Body of pancreas (tissue), 4 donors: ENCODE results near the gene NEU4.

ENCODE experiments used
- CTCF ChIP-seq, 7 experiments: fragments of 450-650 bp in 4 of 7; fragments of 200-600 bp in 3 of 7; sonication (generic) in 3 of 7; IDR thresholded peaks; one replicate each; pipeline ENCODE4 v1.5.1; 2016 to 2019; ENCODE audit warnings: antibody characterized with exemption in 7 of 7
- POLR2A ChIP-seq, 3 donors: fragments of 450-650 bp; IDR thresholded peaks; one replicate each; pipeline ENCODE4 v1.6.1; 2016; ENCODE audit warnings: antibody characterized with exemption in 3 of 3, mild to moderate bottlenecking in 2 of 3

- no peak for TF ChIP-seq CTCF (IDR thresholded peaks at IDR 0.05)
- no peak for TF ChIP-seq POLR2A (IDR thresholded peaks at IDR 0.05)
Observed at GRCh38 chr2:241771286-241772062, 37.5 kb upstream of the NEU4 start.
